Stimulated activated CD4-positive, alpha-beta T cell treated with anti-CD3 and anti-CD28 coated beads, Interleukin-4, amount 100 ng/mL, for 48 hours (primary cell): ENCODE results near the gene SUSD5.
A peak's percentile ranks its signal among the peaks of the same experiment; 100 is the strongest.
"Not testable (repeated sequence)": the region's sequence is repeated elsewhere in the genome, so short reads cannot be mapped to it uniquely, and the experiment has no call there.

Source experiments
- DNase-seq, 2 donors: peaks; one replicate each; pipeline ENCODE4 v3.0.0-alpha.2; 2020; ENCODE audit warnings: low read depth in 2 of 2

The SUSD5 gene

GRCh38 chr3:33152363-33153360 lies 65.9 kb downstream of the SUSD5 start:
- no peak for DNase-seq

GRCh38 chr3:33149342-33149741 lies 69.3 kb downstream of the SUSD5 start:
- DNase-seq: no peak

DNA sequence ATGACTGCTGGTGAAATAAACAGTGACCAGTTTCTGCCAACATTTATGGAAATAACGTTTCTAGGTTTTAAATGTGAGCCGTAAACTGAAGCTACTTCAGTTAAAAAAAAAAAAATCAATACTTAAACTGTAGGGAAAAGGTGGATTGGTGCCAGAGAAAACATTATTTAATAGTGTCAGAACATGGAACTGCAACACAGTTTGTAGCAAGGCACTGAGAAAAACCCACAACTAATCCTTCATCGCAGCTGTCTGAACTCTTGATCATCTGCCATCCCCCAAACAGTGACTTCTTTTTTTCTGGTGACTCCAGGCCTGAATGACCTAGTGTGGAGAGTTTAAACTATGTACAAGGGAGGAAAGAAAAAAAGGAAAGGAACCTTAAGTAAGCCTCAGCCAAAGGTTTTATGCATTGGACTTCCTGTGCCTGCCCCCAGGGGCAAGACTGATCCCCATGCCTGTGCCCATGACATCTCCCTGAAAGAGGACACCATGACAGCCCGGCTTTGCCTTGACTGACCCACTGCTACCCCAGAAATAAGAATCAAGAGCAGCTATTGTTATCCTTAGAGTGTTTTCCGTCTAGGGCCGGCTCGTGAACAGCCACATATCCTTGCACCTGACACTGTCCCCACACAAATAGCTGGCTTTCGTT lies 71.7 kb downstream of the SUSD5 start:
- no peak for DNase-seq

DNA sequence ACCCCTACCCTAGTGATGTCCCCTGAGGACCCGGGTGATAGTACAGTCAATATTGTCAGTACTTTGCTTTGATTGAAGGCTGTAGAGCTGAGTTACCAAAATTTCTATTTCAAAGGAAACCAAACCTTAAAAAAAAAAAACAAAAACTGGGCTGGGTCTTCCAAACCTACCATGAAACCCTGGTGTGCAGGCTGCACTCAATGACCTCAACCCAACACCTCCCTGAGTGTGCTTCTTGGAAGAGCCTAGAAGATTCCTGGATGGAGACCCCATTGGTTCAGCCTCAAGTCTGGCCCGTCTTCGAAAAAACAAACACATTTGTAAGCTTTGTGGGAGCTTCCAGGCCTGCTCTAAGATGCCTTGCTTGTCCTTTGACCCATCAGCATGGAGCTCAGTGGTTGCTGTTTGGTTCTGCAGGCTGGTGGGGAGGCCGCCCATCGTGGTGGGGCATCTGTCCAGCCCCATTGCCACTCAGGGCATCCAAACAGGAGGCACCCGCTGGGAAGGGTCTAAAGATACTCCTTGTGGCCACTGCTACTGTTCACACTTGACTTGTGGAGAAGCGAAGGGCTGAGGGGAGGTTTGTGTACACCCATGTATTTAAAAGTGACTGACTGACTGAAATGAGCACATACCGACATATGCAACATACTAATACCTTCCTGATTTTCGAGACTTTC lies 72.6 kb downstream of the SUSD5 start:
- no peak for DNase-seq

DNA sequence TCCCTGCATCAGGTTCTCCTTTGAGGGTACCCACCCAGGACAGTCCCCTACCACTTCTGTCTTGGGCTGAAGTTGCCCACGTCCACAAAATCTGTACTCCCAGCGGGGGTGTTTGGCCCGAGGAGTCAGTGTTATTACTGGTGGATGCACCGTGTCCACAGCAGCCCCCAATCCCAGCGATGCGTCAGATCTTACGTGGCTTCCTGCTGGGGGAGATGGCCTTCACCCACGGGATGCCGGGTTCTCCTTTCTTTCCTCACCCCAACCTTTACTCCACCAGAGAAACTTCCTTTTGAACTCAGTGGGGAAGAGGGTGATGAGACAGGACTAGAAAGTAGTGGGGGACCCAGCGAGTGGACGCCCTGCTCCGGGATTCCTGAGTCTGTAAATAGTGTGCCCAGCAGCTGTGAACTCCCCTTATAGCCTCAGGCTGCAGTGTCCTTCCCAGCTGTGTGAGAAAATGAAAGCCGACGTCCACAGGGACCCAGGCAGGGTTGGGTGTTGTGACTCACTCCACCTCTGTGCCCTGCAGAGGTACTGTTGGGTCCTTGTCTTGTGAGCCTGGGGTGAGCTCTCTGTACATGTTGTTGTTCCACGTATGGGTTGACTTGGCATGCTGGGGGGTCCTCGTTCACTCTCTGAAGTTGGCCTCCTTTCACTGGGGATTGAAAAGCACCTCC lies 73.2 kb downstream of the SUSD5 start:
- no peak for DNase-seq

- peak; percentile 29 to 32 for DNase-seq
Observed at GRCh38 chr3:33144433-33144832, 74.2 kb downstream of the SUSD5 start.

DNA sequence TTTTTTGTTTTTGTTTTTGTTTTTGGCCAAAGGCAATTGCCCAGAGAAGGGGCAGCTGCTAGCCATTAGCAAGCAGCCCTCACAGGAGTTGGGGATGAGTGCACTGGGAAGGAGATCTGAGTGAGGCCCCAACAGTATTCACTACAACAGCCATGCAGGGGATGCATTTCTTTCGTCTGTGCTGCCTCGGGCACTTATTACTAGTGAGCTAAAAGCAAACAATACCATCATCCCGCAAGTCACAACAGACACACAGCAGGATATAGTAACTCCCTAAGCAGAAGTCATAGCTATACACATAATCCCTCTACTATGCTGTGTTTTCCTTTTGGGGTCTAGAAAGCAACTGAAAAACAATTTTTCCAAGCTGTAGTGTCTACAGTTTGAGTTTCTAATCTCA lies 77.6 kb downstream of the SUSD5 start:
- no peak for DNase-seq

DNA sequence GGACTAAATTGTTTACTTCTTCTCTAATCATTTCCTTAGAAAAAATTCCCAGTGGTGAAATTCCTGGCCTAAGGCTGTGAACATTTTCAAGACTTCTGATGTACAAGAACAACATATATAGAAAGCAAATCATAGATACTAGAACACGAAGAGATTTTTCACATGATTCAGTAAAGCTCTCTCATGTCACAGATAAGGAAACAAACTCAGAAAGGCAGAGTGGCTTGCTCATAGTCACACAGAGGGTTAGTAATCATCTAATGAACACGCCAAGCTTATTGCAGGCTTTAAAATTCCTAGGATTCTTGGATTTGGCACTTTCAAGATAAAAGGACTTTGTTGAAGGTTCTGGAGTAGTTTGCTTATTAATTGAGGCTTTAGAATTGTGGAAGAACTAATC lies 78.6 kb downstream of the SUSD5 start:
- DNase-seq: no peak

- not testable (repeated sequence) for DNase-seq
Observed at GRCh38 chr3:33139006-33139623, 79.5 kb downstream of the SUSD5 start.

DNA sequence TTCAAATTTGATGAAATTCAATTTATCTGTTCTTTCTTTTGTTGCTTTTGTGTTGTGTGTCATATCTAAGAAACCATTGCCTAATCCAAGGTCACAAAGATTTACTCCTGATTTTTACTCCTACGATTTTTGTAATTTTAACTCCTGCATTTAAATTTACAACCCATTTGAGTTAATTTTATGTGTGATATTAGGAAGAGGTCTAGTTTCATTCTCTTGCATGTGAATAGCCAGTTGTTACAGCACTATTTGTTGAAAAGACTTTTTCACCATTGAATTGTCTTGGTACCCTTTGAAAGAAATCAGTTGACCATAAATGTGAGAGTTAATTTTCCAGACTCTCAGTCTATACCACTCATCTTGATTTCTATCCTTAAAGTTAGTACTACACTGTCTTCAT lies 80.9 kb downstream of the SUSD5 start:
- no peak for DNase-seq

DNA sequence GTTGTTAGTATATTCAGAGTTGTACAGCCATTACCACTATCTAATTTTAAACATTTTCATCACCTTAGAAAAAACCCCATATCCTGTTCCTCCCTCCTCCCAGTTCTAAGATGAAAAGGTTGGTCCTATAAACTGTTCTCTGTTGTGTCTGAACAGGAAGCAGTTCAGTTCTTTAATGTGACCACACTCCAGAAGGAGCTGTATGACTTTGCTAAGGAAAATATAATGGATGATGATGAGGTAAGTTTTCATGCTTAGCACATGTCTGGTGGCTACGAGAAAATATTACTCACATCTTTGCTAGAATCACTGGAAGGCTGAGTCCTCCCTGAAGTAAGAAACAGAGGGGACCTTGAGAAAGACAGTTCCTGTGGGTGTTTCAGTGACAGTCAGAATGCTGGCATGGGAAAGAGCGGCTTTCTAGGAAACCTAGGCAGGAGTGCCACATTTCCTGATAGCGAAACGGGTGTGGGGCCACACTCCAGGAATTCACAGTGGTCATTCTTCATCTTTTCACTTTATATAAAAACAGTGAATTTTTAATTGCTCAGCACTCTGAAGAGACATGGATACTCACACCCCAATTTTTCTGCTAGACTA lies 84.5 kb downstream of the SUSD5 start:
- DNase-seq: no peak

DNA sequence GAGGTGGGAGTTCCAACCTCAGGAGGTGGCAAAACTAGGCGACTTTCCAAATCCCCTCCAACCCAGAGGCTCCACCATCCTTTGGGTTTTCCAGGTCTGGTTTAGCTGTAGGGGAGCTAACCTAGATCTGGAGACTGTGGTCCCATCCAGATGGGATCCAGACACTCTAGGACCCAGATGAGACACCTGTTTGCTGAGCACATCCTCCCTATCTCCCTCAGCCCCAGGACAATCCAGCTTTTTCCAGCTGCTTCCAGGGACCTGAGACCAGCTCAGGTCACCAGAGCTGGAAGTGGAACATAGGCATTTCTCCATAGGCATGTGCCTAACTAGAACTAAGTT lies 86.6 kb downstream of the SUSD5 start:
- no peak for DNase-seq

DNA sequence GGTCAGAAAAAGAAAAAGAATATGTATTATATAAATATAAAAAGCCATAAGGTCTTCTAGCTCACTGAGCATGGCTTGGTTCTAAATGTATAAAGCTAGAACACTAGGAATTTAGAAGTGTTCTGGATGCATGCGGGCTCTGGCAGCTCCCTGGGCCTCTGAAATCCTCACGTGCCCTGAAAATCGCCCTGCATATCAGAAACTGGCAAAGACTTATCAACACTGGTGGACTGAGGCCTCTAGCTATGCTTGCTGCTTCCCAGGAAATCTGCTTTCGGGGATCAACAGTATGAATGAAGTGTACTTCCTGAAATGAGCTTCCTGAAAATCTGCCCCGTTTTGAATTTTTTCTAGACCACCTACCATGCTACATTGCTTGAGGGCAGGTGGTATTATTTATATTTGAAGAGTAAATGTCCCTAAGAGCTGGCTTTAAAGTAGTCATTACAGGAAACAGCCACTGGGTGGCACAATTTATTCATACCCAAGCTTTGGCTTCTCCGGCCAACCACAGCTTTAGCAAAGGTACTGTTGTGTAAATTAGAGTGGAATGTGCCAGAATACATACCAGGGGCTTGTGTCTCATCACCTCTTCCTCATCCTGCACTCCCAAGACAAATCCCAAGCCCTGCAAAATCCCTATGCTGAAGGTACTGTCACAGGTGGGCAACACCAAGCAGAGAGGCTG lies 87.1 kb downstream of the SUSD5 start:
- peak in 1 of 2 donors; percentile 20 for DNase-seq

DNA sequence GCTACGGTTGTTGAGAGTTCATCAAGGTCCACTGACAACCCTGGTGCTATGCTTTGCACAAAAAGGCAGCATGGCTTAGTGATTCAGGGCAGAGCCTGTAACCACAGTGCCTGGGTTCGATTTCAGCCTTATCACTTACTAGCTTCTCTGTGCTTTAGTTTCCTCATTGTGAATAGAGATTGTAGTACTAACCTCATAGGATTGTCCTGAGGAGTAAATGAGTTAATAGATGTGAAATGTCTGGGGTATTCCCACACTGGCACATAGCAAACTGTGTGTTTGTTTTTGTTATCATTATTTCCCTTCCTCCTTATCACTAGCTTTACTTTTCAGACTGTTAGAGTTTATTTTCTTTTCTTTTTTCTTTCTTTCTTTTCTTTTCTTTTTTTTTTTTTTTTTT lies 88.5 kb downstream of the SUSD5 start:
- DNase-seq: no peak

DNA sequence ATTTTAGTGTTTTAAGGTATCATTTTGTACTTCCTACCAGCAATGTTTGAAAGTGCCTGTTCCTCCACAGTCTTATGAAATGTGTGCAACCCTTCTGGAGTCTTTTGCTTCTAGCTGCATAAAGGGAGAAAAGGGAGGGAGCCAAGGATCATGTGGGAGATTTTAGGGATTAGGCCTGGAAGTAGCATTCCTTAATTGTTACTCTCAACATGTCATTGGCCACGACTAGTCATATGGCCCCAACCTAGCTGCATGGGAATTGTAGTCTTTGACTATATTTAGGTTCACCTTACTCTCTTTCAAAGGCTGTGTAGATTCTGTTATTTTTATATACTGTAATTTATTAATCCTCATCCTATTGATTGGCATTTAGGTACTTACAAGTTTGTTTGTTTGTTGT lies 89.9 kb downstream of the SUSD5 start:
- no peak for DNase-seq

GRCh38 chr3:33125840-33126239 lies 92.8 kb downstream of the SUSD5 start:
- DNase-seq: no peak

- DNase-seq: no peak
Observed at GRCh38 chr3:33124638-33125037, 94.0 kb downstream of the SUSD5 start.

- no peak for DNase-seq
Observed at GRCh38 chr3:33122991-33123390, 95.6 kb downstream of the SUSD5 start.

DNA sequence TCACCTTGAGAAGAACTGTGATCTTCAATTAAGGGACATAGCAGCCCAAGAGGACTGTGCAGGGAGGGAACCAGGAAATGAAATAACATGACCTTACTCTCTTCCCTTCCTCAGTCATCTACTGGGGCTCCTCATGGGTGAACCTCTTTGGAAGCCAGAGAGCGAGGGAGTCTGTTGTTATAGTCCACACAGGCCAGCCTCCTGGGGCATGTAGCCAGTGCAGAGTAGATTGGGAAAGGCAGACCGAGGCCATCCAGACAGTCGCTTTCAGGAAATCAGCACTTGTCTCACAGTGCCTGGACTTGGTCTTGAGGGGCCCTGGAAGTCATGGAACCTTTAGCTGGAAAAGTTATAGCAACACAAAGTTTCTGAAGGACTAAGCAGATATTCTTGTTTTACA lies 98.7 kb downstream of the SUSD5 start:
- DNase-seq: no peak

DNA sequence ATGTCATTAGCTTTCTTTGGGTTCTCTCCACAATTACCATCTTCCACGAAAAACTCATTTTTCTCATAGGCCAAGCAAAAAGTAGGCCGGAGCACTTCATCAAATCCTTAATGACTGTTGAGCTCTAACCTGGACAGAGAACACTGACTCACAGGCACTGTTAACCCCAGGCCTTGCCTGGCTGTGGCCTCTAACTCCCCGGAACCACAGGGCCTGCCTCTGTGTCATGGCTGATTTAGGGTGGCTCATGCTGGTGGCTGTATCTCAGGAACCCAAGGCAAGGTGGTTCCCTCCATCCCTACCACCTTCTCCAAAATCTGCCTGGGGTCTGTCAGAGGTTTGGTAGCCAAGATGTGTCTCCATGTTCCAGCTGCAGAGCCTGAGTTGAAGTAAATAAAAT lies 101.1 kb downstream of the SUSD5 start:
- no peak for DNase-seq
